GM12878 (cell line): ENCODE data around the gene DUOX2. TPM values are rescaled to one million over a fixed set of nuclear protein-coding genes. Genes with fewer than 3 reads are reported as not detected.

ENCODE experiments used
- ATAC-seq: fragments of 200-7000 bp; cut with Tn5 transposase; 3 replicates; pipeline ENCODE4 v1.9.1; 2020; ENCODE audit warnings: mild to moderate bottlenecking, moderate library complexity
- BruUV-seq: library from RNA; stranded (reverse); fragments of 400-500 nt; replicated peaks from 2 replicates; lab custom pipeline; 2021; lab: Mats Ljungman, UMichigan
- CTCF ChIA-PET: fragments of 300-600 bp; sonication (Branson Sonifier 250); formaldehyde crosslinking; extraction: SDS; loops from one replicate; lab custom pipeline; 2021; ENCODE audit warnings: inconsistent platforms; lab: Yijun Ruan, JAX
- POLR2A ChIA-PET: fragments of 350-600 bp; formaldehyde crosslinking; extraction: SDS; loops from one replicate; lab custom pipeline; 2021; ENCODE audit warnings: inconsistent platforms; lab: Charles Lee
- RAD21 ChIA-PET: fragments of 300-600 bp; sonication (Branson Sonifier 250); formaldehyde crosslinking; loops from one replicate; lab custom pipeline; 2023; ENCODE audit warnings: antibody characterized with exemption; ENCODE audit not compliant: unreplicated experiment; lab: Charles Lee
- SMC1A ChIA-PET: fragments of 300-600 bp; sonication (Branson Sonifier 250); formaldehyde crosslinking; loops from one replicate; lab custom pipeline; 2023; ENCODE audit not compliant: unreplicated experiment, uncharacterized antibody; lab: Charles Lee
- DNase-seq: peaks from one replicate; pipeline ENCODE4 v3.0.0-alpha.2; 2011; ENCODE audit warnings: low read depth, low spot score
- FAIRE-seq: peaks from 3 replicates; lab custom pipeline; 2011; peaks lifted over from hg19 to GRCh38; lab: Jason Lieb, UNC
- H2AFZ ChIP-seq: 2 replicates; pipeline ENCODE4 v1.6.0; 2011; ENCODE audit warnings: low read depth, low read length, control low read depth; ENCODE audit not compliant: control insufficient read depth
- H3K27ac ChIP-seq: 2 replicates; pipeline ENCODE4 v1.5.1; 2011; ENCODE audit warnings: control low read depth; ENCODE audit not compliant: control insufficient read depth, insufficient read depth
- H3K27me3 ChIP-seq, 2 experiments: replicated peaks in 1 of 2; 2 replicates each; pipeline versions ENCODE4 v1.6.0 to v1.6.1; 2011; ENCODE audit warnings: low read length in 1 of 2; ENCODE audit not compliant: control insufficient read depth in 2 of 2, insufficient read depth in 2 of 2
- H3K36me3 ChIP-seq, 2 experiments: 2 replicates each; pipeline ENCODE4 v1.5.1; 2011; ENCODE audit warnings: low read length in 1 of 2; ENCODE audit not compliant: control insufficient read depth in 2 of 2, insufficient read depth in 2 of 2
- H3K4me1 ChIP-seq: 2 replicates; pipeline ENCODE4 v1.6.1; 2011; ENCODE audit warnings: mild to moderate bottlenecking, low read length, moderate library complexity, mixed read lengths; ENCODE audit not compliant: control insufficient read depth, insufficient read depth
- H3K4me2 ChIP-seq: 2 replicates; pipeline ENCODE4 v1.6.0; 2011; ENCODE audit warnings: control low read depth; ENCODE audit not compliant: control insufficient read depth, insufficient read depth
- H3K4me3 ChIP-seq: fragments of 200-600 bp; sonication (generic); 2 replicates; pipeline ENCODE4 v1.5.1; 2016
- H3K79me2 ChIP-seq: 2 replicates; pipeline ENCODE4 v1.6.0; 2011; ENCODE audit warnings: low read length; ENCODE audit not compliant: control insufficient read depth, insufficient read depth
- H3K9ac ChIP-seq: 2 replicates; pipeline ENCODE4 v1.8.0; 2011; ENCODE audit warnings: low read length, control low read depth, mixed read lengths; ENCODE audit not compliant: control insufficient read depth, insufficient read depth
- H3K9me3 ChIP-seq: replicated peaks from 3 replicates; pipeline ENCODE4 v1.5.1; 2011; ENCODE audit warnings: mild to moderate bottlenecking, low read length; ENCODE audit not compliant: control insufficient read depth, insufficient read depth
- H4K20me1 ChIP-seq: 2 replicates; pipeline ENCODE4 v1.6.0; 2011; ENCODE audit not compliant: control insufficient read depth, insufficient read depth
- MTA3 ChIP-seq: IDR thresholded peaks from 2 replicates; pipeline ENCODE4 v1.6.1; 2012; ENCODE audit warnings: low read length, inconsistent platforms, borderline replicate concordance
- NFYB ChIP-seq: IDR thresholded peaks from 2 replicates; pipeline ENCODE4 v1.6.1; 2011; ENCODE audit warnings: low read depth, mild to moderate bottlenecking, low read length, improper control_type of control experiment, moderate library complexity; ENCODE audit not compliant: insufficient read depth
- RELA ChIP-seq: fragments of 450-650 bp; IDR thresholded peaks from 2 replicates; pipeline ENCODE4 v1.8.0; 2014; ENCODE audit warnings: borderline replicate concordance; ENCODE audit not compliant: partially characterized antibody
- SMAD1 ChIP-seq: fragments of 450-650 bp; IDR thresholded peaks from 2 replicates; pipeline ENCODE4 v1.6.1; 2018; ENCODE audit warnings: mild to moderate bottlenecking, low read depth; ENCODE audit not compliant: partially characterized antibody
- SPI1 ChIP-seq: IDR thresholded peaks from 2 replicates; pipeline ENCODE4 v1.6.1; 2011; ENCODE audit warnings: low read depth, mild to moderate bottlenecking, low read length, moderate library complexity, borderline replicate concordance; ENCODE audit not compliant: insufficient read depth
- STAT1 ChIP-seq: fragments of 450-650 bp; conservative IDR thresholded peaks from 2 replicates; pipeline ENCODE4 v1.6.1; 2014; ENCODE audit warnings: antibody characterized with exemption, mild to moderate bottlenecking
- WGBS: methylation state at CpG from one replicate; pipeline ENCODE4 v1.1.6; 2016; ENCODE audit warnings: low lambda C conversion rate; ENCODE audit not compliant: insufficient replicate concordance, insufficient coverage; ENCODE audit errors: missing lambda C conversion rate; 5-methylcytosine and 5-hydroxymethylcytosine counted together
- in situ Hi-C: fragments of 300-500 bp; cut with MboI; formaldehyde crosslinking; loops from 9 replicates; pipeline ENCODE4 v1.14.3; 2018; ENCODE audit warnings: mixed read lengths
- intact Hi-C: fragments of 100-400 bp; cut with micrococcal nuclease; formaldehyde crosslinking; loops from one replicate; pipeline ENCODE4 v1.14.2; 2022; ENCODE audit not compliant: unreplicated experiment
- polyA plus RNA-seq, 11 experiments: library from polyadenylated mRNA; depleted of rRNA in 4 of 11; unstranded in 6 of 11; stranded (reverse) in 5 of 11; fragments of >200 nt; fragmentation: Nextera tagmentation in 4 of 11; fragmentation: Illumina TruSeq in 1 of 11; extraction: Ambion mirVana in 4 of 11; extraction: Trizol in 1 of 11; gene quantifications; 1 replicate in 1 of 11; 2 replicates in 10 of 11; pipeline versions ENCODE4 v1.2.1 to v1.2.3, GENCODE V29; 2011 to 2016; ENCODE audit warnings: inconsistent platforms in 2 of 11, missing spikeins in 2 of 11, low read depth in 1 of 11
- total RNA-seq, 4 experiments: library from RNA; depleted of rRNA in 3 of 4; stranded (reverse); fragments of >200 nt in 3 of 4; fragmentation: Illumina TruSeq in 1 of 4; extraction: Trizol in 1 of 4; gene quantifications; 2 replicates each; pipeline versions ENCODE4 v1.2.1 to v1.2.3, GENCODE V29; 2013 to 2021

DUOX2 gene
- total and polyA plus RNA-seq, 10 of the 15 experiments (the other 5 are each of a cell fraction or from before 2014, with no cell fraction given) = 0.05 TPM; not detected in 9

DNA sequence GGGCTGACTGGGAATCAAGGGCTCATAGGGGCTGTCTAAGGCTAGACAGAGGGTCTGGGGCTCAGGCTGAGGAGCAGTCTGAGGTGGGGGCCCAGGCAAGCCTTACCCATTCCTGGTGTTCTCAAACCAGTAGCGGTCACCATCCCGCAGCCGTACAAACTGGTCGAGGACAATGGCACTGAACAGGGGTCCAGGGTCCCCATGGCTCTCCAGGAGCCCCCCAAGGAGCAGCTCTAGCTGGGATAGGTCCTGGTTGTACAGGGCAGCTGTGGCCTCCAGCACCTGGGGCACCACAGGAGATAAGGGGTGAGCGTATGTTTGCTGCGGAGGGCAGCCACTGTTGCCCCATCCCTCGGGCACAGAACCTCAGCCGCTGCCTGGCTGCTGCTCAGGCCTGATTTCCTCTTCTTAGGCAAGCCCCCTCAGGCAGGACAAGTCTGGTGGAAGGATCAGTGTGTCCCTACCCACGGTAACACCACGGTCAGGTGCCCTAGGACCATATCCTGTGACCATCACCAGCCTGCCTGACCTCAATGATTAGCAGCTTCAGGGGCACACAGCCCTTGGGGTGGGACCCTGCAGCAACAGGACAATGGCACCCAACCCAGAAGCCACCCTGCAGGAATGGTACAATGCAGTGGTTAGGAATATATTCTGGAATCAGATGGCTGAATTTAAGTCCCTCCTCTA is 5.9 kb downstream of the DUOX2 start:
- Histone ChIP-seq H3K9ac (no peak overlapping the region), H3K4me3 (no peak overlapping the region), H2AFZ (no peak overlapping the region), H3K36me3 (no peaks in the 10 kb centered on the region), H4K20me1 (no peaks in the 10 kb centered on the region; the same call in 1 of the 2 replicates), H3K27ac (no peak overlapping the region), H3K4me2 (no peak overlapping the region), H3K9me3 (no peaks in the 10 kb centered on the region), H3K79me2 (no peaks in the 10 kb centered on the region), H3K27me3 (peaks cover 9% of the 10 kb centered on the region in 2 experiments), H3K4me1 (no peaks in the 10 kb centered on the region)
- in situ Hi-C loops = no loop called here
- ChIA-PET CTCF (interaction anchor here (2.8 kb wide), 1 partner anchor 10 kb away, joined by 14 read pairs; no protein-coding TSS in a partner anchor), POLR2A (no interaction called here), SMC1A (no interaction called here), RAD21 (no interaction called here)
- intact Hi-C loops = no loop called here
- DNase-seq = no peak
- FAIRE-seq = no peak
- no peak for ATAC-seq
- 45% methylated on average over 10 of the region's 10 CpGs for WGBS
- no TSS peak for BruUV-seq
- TF ChIP-seq SMAD1 (no peak), SPI1 (no peak), RELA (no peak), NFYB (no peak), STAT1 (no peak), MTA3 (no peak)
